ENCODE data around the gene CFAP100. TPM values are rescaled to one million over a fixed set of nuclear protein-coding genes. Genes with fewer than 3 reads are reported as not detected.

The CFAP100 gene
- total RNA-seq, 3 donors from 2014 or later, result not detected

DNA sequence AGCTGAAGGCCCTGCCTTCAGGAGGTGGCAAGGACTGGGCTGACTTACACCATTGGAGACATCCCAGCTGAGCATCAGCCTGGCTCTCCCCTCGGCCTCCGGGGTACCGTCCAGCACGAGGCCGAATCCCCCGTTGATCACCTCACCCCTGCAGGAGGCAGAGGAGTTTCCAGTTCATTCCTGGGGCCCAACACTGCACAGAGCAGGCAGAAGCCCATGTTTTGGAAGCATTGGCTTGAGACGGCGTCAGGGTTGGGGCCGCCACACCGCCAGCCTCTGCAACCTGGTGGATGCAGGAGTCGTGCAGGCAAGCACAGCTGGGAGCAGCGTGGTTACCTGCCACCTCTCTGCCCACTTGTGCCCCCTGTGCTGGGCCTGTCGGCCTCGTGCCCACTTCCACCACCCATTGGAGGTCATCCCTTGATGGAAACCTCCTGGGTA is 88.6 kb downstream of the CFAP100 start:
- ATAC-seq (no peak), DNase-seq (no peak)
- Histone ChIP-seq H3K9me3 (no peaks in the 10 kb centered on the region), H3K36me3 (ENCODE audit: low read depth) (no peaks in the 10 kb centered on the region), H3K4me3 (no peak overlapping the region), H3K4me1 (ENCODE audit: low read depth) (no peaks in the 10 kb centered on the region)
- TF ChIP-seq, protein P1, sequence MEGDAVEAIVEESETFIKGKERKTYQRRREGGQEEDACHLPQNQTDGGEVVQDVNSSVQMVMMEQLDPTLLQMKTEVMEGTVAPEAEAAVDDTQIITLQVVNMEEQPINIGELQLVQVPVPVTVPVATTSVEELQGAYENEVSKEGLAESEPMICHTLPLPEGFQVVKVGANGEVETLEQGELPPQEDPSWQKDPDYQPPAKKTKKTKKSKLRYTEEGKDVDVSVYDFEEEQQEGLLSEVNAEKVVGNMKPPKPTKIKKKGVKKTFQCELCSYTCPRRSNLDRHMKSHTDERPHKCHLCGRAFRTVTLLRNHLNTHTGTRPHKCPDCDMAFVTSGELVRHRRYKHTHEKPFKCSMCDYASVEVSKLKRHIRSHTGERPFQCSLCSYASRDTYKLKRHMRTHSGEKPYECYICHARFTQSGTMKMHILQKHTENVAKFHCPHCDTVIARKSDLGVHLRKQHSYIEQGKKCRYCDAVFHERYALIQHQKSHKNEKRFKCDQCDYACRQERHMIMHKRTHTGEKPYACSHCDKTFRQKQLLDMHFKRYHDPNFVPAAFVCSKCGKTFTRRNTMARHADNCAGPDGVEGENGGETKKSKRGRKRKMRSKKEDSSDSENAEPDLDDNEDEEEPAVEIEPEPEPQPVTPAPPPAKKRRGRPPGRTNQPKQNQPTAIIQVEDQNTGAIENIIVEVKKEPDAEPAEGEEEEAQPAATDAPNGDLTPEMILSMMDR (IDR thresholded peaks at IDR 0.05), result no peak
- intact Hi-C loops (cut with DNase I, micrococcal nuclease), result no loop called here

DNA sequence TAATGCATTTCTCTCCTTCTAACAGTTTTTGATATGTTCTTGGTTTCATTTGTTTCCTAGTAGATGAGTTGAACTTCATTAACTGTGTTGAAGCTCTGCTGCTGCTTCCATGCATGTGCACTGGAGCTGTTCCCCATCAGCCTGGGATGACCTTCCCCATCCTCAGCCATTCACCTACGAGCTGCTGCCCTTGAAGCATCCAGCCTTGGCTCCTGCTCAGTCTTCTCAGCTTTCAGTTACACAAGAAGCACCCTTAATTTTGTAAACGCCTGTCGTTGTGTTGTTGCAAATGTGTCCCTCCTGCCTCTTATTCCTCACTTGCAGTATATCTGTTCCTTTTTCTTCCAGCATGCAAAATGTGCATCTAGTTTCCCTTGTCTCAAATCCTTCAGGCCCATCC is 89.4 kb downstream of the CFAP100 start:
- no peak overlapping the region for H3K4me3 ChIP-seq
- DNase-seq, result no peak
- TF ChIP-seq, protein P1 (IDR thresholded peaks at IDR 0.05), result no peak
- H3K36me3 ChIP-seq (ENCODE audit: low read depth), result no peaks in the 10 kb centered on the region
- intact Hi-C loops (cut with DNase I, micrococcal nuclease), result no loop called here
- ATAC-seq, result no peak
- no peaks in the 10 kb centered on the region for H3K9me3 ChIP-seq
- no peaks in the 10 kb centered on the region for H3K4me1 ChIP-seq (ENCODE audit: low read depth)

DNA sequence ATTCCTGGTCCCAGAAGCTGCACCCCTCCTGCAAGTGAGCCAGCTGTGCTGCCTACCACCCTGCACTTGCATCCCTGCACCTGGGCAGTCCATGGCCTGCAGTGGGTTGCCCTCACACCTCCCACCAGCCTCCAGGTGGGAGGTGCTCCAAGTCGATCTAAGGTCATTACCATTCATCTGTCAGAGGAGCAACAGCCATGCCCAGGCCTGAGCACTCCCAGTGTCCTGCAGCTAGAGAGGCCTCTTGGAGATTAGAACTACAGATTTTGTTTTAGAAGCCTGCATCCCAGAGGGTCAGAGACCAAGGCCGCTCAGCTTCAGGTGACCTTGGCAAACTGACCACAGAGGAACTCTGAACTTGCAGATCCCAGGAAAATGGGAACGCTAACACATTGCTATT is 90.0 kb downstream of the CFAP100 start:
- ATAC-seq (no peak), DNase-seq (no peak)
- no peaks in the 10 kb centered on the region for H3K36me3 ChIP-seq (ENCODE audit: low read depth)
- H3K4me1 ChIP-seq (ENCODE audit: low read depth), result no peaks in the 10 kb centered on the region
- H3K4me3 ChIP-seq, result no peak overlapping the region
- no peaks in the 10 kb centered on the region for H3K9me3 ChIP-seq
- intact Hi-C loops (cut with DNase I, micrococcal nuclease), result no loop called here
- TF ChIP-seq, protein P1 (IDR thresholded peaks at IDR 0.05), result no peak

DNA sequence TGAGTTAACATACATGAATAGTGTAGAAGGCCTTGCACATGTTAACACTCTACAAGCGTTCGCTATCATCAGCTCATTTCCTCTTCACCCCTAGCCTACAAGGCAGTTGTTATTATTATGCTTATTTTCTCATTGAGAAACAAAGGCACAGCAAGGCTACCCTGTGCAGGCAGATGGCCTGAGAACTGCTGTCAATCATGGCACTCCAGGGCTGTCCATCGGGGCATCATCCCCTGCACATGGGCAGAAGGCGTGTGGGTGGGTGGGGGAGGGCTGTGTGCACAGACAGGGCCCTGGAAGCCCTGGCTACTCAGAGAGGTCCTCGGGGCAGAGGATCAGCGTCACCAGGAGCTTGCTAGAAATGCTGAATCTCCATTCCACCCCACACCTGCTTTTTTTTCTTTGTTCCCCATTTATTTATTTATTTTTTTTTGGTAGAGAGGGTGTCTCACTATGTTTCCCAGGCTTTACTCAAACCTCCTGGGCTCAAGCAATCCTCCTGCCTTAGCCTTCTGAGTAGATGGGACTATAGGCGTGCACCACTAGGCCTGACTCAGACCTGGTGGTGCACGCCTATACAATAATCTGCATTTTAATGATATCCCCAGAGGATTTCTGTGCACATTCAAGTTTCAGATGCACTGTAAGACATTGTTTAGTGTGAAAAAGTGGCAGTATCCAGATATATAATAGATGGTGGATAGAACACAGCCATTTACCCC is 90.6 kb downstream of the CFAP100 start:
- intact Hi-C loops (cut with DNase I, micrococcal nuclease), result no loop called here
- H3K4me1 ChIP-seq (ENCODE audit: low read depth), result no peaks in the 10 kb centered on the region
- TF ChIP-seq, protein P1 (IDR thresholded peaks at IDR 0.05), result no peak
- H3K9me3 ChIP-seq, result no peaks in the 10 kb centered on the region
- DNase-seq (no peak), ATAC-seq (no peak)
- no peak overlapping the region for H3K4me3 ChIP-seq
- H3K36me3 ChIP-seq (ENCODE audit: low read depth), result no peaks in the 10 kb centered on the region

DNA sequence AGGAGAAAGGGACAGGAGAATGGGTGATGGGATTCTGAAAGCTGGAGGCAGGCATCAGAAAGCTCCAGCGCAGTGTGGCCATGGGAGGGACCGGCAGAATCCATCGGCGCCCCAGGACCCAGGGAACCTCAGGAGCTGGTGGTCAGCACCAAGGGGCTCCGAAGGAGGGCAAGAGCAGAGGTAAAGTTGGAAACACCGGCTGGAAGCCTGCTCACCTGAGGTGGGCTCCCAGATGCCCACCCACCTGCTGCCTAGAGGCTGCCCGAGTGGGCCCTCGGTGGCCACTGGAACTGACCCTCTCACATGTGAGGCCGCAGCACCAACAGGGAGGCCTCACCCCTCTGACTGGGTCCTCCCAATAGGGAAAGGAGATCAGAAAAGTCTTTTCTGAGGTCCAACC is 91.2 kb downstream of the CFAP100 start:
- TF ChIP-seq, protein P1 (IDR thresholded peaks at IDR 0.05), result no peak
- intact Hi-C loops (cut with DNase I, micrococcal nuclease), result no loop called here

More for the DNA sequence above, 91.2 kb downstream of the CFAP100 start:
- no peak for DNase-seq
- Histone ChIP-seq H3K4me1 (ENCODE audit: low read depth) (no peaks in the 10 kb centered on the region), H3K36me3 (ENCODE audit: low read depth) (no peaks in the 10 kb centered on the region), H3K9me3 (no peaks in the 10 kb centered on the region), H3K4me3 (no peak overlapping the region)
- ATAC-seq, result no peak

Other genes with a start within 250 kb of the CFAP100 start
- gene ALDH1L1, start 214.3 kb upstream of the CFAP100 start, total RNA-seq, result 10 to 100 TPM; 14.3 to 27.4 (median 15.0) TPM
- gene KLF15, start 37.5 kb upstream of the CFAP100 start, total RNA-seq, result 10 to 100 TPM in 1 of 3 donors, 1 to 10 TPM in 2; 1.3 to 21.9 (median 2.0) TPM
- 10 to 100 TPM; 28.7 to 39.4 (median 37.7) TPM for gene ZXDC, start 81.0 kb downstream of the CFAP100 start, total RNA-seq
- not detected for gene UROC1, start 122.9 kb downstream of the CFAP100 start, total RNA-seq
- gene CHST13, start 129.2 kb downstream of the CFAP100 start, total RNA-seq, result 1 to 10 TPM in 1 of 3 donors, under 1 TPM in 2; 0.27 to 5.7 (median 0.98) TPM
- not detected for gene C3orf22, start 164.0 kb downstream of the CFAP100 start, total RNA-seq

All from mucosa of descending colon (tissue), 3 donors.